GM13976 (cell line): Measurements from ENCODE around the gene PHC2.

Experiments used
- DNase-seq: peaks from one replicate; pipeline ENCODE4 v3.0.0; 2012; ENCODE audit warnings: low spot score
- in situ Hi-C: fragments of 300-500 bp; cut with MboI; formaldehyde crosslinking; loops from one replicate; pipeline ENCODE4 v1.12.0; 2022; ENCODE audit warnings: low sequenced_read_pairs, mixed read lengths, inconsistent platforms; ENCODE audit not compliant: unreplicated experiment
- TF ChIP-seq, protein P1 (sequence below): IDR thresholded peaks from 2 replicates; pipeline ENCODE4 v1.5.1; 2012; ENCODE audit warnings: borderline replicate concordance, mild to moderate bottlenecking; ENCODE audit not compliant: insufficient read depth; ENCODE audit errors: extremely low read depth, missing control alignments, control extremely low read depth

The PHC2 gene

DNA sequence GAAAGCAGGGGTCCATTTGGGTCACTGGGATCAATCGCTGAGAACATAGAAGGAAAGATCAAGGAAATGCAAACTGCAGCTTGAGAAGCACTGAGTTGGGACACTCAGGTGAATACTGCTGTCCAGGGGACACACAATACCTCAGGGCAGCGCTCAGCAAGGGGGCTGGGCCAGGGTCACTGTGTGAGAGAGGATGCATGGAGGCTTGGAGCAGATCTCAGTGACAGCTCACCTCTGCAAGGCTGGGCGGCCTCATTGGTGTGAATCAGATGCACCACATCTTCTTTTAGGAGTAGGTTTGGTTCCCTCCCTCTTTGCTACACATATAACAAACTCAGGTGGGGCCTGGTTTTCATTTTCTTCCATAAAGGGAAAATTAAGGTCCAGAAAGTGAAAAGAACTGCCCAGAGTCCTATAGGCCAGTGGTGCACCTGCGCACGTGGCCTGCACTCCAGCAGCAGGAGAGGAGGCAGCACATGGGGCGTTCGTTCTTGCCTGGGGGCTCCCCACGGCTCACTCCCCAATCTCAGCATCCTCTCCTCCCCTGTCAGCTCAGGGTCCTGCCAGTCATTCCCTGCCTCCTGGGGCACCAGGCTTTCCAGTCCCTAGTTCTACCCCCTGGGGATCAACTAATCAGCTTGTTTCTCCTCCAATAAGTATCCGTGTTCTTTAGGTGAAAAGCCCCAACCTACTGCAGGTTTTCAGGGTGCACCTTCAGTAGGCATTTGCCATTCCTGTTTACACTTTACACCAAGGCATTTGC is 111.5 kb downstream of the PHC2 start:
- in situ Hi-C loops = no loop called here
- TF ChIP-seq, protein P1, sequence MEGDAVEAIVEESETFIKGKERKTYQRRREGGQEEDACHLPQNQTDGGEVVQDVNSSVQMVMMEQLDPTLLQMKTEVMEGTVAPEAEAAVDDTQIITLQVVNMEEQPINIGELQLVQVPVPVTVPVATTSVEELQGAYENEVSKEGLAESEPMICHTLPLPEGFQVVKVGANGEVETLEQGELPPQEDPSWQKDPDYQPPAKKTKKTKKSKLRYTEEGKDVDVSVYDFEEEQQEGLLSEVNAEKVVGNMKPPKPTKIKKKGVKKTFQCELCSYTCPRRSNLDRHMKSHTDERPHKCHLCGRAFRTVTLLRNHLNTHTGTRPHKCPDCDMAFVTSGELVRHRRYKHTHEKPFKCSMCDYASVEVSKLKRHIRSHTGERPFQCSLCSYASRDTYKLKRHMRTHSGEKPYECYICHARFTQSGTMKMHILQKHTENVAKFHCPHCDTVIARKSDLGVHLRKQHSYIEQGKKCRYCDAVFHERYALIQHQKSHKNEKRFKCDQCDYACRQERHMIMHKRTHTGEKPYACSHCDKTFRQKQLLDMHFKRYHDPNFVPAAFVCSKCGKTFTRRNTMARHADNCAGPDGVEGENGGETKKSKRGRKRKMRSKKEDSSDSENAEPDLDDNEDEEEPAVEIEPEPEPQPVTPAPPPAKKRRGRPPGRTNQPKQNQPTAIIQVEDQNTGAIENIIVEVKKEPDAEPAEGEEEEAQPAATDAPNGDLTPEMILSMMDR = no peak
- no peak for DNase-seq

DNA sequence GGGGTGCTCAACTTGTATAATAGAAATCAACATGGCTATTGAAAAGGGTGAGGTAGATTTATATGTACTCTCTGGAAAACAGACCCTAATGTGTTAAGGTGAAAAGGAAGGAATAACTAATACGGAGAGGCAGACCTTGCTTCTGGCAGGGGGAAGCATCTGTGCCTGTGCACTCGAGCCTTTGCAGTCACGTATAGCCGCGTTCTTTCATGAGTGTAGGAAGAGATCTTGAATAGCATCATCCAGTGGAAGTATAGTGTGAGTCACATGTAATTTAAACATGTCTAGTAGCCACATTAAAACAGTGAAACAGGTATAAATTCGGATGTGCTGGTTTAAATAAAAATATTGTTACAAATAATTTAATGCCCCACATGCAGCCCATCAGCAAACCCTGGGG is 112.9 kb downstream of the PHC2 start:
- in situ Hi-C loops = no loop called here
- TF ChIP-seq, protein P1 = no peak
- DNase-seq = no peak

DNA sequence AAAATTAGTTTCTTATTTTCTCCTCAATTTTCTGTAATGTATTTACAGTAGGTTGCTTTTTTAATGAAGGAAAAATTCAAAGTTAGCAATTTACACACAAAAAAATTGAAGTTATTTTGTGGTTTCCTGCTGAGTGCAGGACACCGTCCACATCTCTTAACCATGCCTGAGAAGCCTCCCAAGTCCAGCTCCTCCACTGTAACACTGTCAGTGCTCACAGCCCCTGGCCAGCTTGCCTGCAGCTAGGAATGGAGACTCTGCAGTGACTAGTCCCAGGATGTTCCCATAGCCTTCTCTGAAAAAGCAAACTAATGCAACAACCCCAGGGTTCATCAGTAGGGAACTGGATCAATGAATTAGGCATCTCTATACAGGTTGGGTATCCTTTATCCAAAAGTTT is 113.5 kb downstream of the PHC2 start:
- no peak for DNase-seq

DNA sequence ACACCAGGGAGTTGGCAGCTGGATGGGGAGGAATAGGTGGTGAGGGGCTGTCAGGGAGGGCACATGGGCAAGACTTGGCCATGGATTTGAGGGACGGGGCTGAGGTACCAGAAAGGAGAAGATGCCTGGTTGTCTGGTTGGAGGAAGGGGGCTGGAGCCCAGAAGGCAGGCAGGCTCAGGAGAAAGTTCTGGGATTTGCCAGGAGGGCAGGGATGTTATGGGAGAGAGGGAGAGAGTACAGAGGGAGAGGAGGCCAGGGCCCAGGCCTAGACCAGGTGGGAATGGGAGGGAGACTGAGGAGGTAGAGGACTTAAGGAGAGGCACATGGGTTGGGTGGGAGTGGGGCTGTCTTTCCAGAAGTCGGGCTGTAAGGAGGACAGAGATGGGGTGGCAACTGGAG is 114.3 kb downstream of the PHC2 start:
- in situ Hi-C loops = no loop called here
- TF ChIP-seq, protein P1 = no peak

More for the DNA sequence above, 113.5 kb downstream of the PHC2 start:
- TF ChIP-seq, protein P1 = no peak
- in situ Hi-C loops = no loop called here

DNA sequence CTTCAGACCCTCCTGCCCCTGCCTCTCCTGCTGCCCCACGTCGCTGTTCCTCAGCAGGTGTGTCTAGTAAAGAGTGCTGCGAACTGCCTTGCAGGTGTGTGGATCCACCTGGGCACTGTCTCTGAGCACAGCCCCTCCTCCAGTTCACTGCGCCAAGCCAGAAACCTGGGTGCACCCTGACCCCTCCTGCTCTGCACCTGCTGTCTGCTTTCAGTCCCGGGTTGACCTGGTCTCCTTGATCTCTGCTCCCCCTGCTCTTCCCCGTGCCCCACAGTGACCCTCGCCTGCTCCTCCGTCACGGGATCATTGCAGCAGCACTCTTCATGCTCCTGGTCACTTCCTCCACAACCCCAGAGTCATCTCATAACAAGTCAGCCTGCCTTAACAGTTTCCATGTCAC is 116.5 kb downstream of the PHC2 start:
- TF ChIP-seq, protein P1 = no peak
- in situ Hi-C loops = no loop called here
- DNase-seq = no peak

More for the DNA sequence above, 114.3 kb downstream of the PHC2 start:
- no peak for DNase-seq

DNA sequence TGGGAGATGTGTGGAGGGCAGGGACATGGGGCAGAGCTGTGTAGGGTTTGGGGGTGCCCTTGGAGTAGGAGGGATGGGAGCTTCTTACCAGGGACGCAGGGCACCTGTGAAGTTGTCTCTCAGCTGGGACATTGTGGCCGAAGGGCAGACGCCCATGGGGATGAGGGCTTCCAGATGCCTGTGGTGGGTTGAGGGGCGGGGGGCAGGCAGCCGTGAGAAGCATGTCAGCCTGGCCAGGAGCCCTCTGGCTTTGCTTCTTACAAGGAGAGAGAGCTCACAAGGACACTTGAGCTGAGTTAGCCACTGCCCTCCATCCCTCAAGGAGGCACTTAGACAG is 118.5 kb downstream of the PHC2 start:
- in situ Hi-C loops = no loop called here
- TF ChIP-seq, protein P1 = no peak
- DNase-seq = no peak
